ENCODE data around the gene RAVER2.

DNA sequence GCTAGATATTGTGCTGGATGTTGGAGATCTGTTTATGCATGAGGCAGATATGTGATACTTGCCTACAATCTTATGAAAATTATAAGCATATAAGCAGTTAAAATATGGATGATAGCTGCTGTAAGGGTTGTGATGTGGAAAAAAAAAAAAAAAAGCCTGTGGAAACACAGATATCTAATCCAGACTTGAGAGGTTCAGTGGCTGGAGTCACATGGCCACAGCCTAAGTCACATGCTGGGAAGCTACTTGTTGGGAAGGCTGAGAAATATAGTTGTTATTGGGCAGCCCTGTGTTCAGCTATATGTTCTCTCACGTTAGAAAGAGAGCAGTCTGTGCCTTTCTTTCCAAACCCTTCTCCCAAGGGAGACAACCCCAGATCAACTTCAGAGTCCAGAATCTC lies 15.1 kb downstream of the RAVER2 start:
- TF ChIP-seq CTCF (IDR thresholded peaks at IDR 0.05) (no peak), ZFX (IDR thresholded peaks at IDR 0.05; ENCODE audit: borderline replicate concordance) (no peak)
